ENCODE results near the gene ARHGEF7.

Gene ARHGEF7

GRCh38 chr13:111143865-111144540 is 28.9 kb downstream of the ARHGEF7 start:
- Histone ChIP-seq H3K4me3 (ENCODE audit: insufficient read depth, low read length, poor library complexity, severe bottlenecking) (no peak overlapping the region), H3K79me2 (ENCODE audit: insufficient read depth, low read length) (no peaks in the 10 kb centered on the region), H2AFZ (ENCODE audit: low read depth, low read length, severe bottlenecking) (no peak overlapping the region), H3K36me3 (ENCODE audit: low read length) (no peaks in the 10 kb centered on the region), H3K9ac (ENCODE audit: low read length) (no peak overlapping the region), H4K20me1 (ENCODE audit: low read depth, low read length) (no peaks in the 10 kb centered on the region), H3K9me3 (ENCODE audit: insufficient read depth, low read length) (no peaks in the 10 kb centered on the region), H3K9me2 (replicated peaks; ENCODE audit: insufficient read depth, low read length) (no peaks in the 10 kb centered on the region), H3F3A (ENCODE audit: insufficient read depth) (no peaks in the 10 kb centered on the region), H3K27ac (ENCODE audit: low read depth, low read length) (no peak overlapping the region), H3K27me3 (ENCODE audit: low read length) (no peaks in the 10 kb centered on the region), H3K4me2 (ENCODE audit: low read depth, low read length, poor library complexity, severe bottlenecking) (no peak overlapping the region)
- TF ChIP-seq CTCF (IDR thresholded peaks at IDR 0.05; ENCODE audit: insufficient read depth, low read length, poor library complexity, severe bottlenecking), result no peak
- TF ChIP-seq EZH2phosphoT487 (conservative IDR thresholded peaks at IDR 0.05; ENCODE audit: low read length), result no peak

- no peaks in the 10 kb centered on the region for H3K9me2 ChIP-seq (replicated peaks; ENCODE audit: insufficient read depth, low read length)
- no peaks in the 10 kb centered on the region for H4K20me1 ChIP-seq (ENCODE audit: low read depth, low read length)
- H3K36me3 ChIP-seq (ENCODE audit: low read length), result no peaks in the 10 kb centered on the region
- no peaks in the 10 kb centered on the region for H3K9me3 ChIP-seq (ENCODE audit: insufficient read depth, low read length)
- H3K79me2 ChIP-seq (ENCODE audit: insufficient read depth, low read length), result no peaks in the 10 kb centered on the region
- H2AFZ ChIP-seq (ENCODE audit: low read depth, low read length, severe bottlenecking), result no peak overlapping the region
- H3K27me3 ChIP-seq (ENCODE audit: low read length), result no peaks in the 10 kb centered on the region
- H3K9ac ChIP-seq (ENCODE audit: low read length), result no peak overlapping the region
- H3K4me3 ChIP-seq (ENCODE audit: insufficient read depth, low read length, poor library complexity, severe bottlenecking), result no peak overlapping the region
- no peak overlapping the region for H3K27ac ChIP-seq (ENCODE audit: low read depth, low read length)
- TF ChIP-seq CTCF (IDR thresholded peaks at IDR 0.05; ENCODE audit: insufficient read depth, low read length, poor library complexity, severe bottlenecking), result no peak
- TF ChIP-seq EZH2phosphoT487 (conservative IDR thresholded peaks at IDR 0.05; ENCODE audit: low read length), result no peak
- H3F3A ChIP-seq (ENCODE audit: insufficient read depth), result no peaks in the 10 kb centered on the region
- H3K4me2 ChIP-seq (ENCODE audit: low read depth, low read length, poor library complexity, severe bottlenecking), result no peak overlapping the region
Measured at GRCh38 chr13:111145071-111145470, 30.0 kb downstream of the ARHGEF7 start.

- no peak overlapping the region for H3K4me3 ChIP-seq (ENCODE audit: insufficient read depth, low read length, poor library complexity, severe bottlenecking)
- no peaks in the 10 kb centered on the region for H3K79me2 ChIP-seq (ENCODE audit: insufficient read depth, low read length)
- no peaks in the 10 kb centered on the region for H3K27me3 ChIP-seq (ENCODE audit: low read length)
- no peaks in the 10 kb centered on the region for H3K9me3 ChIP-seq (ENCODE audit: insufficient read depth, low read length)
- TF ChIP-seq EZH2phosphoT487 (conservative IDR thresholded peaks at IDR 0.05; ENCODE audit: low read length) (no peak), CTCF (IDR thresholded peaks at IDR 0.05; ENCODE audit: insufficient read depth, low read length, poor library complexity, severe bottlenecking) (no peak)
- no peak overlapping the region for H2AFZ ChIP-seq (ENCODE audit: low read depth, low read length, severe bottlenecking)
- no peaks in the 10 kb centered on the region for H3K36me3 ChIP-seq (ENCODE audit: low read length)
- no peaks in the 10 kb centered on the region for H3F3A ChIP-seq (ENCODE audit: insufficient read depth)
- no peaks in the 10 kb centered on the region for H4K20me1 ChIP-seq (ENCODE audit: low read depth, low read length)
- no peak overlapping the region for H3K9ac ChIP-seq (ENCODE audit: low read length)
- H3K9me2 ChIP-seq (replicated peaks; ENCODE audit: insufficient read depth, low read length), result no peaks in the 10 kb centered on the region
- no peak overlapping the region for H3K4me2 ChIP-seq (ENCODE audit: low read depth, low read length, poor library complexity, severe bottlenecking)
- H3K27ac ChIP-seq (ENCODE audit: low read depth, low read length), result no peak overlapping the region
Measured at GRCh38 chr13:111145506-111145905, 30.4 kb downstream of the ARHGEF7 start.

Data from SU-DHL-6 (cell line).